ENCODE data around the gene SEC14L6.

- TF ChIP-seq YY1 (IDR thresholded peaks at IDR 0.05; ENCODE audit: insufficient read depth, insufficient read length) (no peak), ZNF274 (IDR thresholded peaks at IDR 0.05; ENCODE audit: low read depth, low read length) (no peak)
Observed at GRCh38 chr22:30492144-30492543, 54.4 kb downstream of the SEC14L6 start.

Measured in NT2/D1 (cell line).